ENCODE results near the gene GABBR2.
"Not testable (repeated sequence)": the region's sequence is repeated elsewhere in the genome, so short reads cannot be mapped to it uniquely, and the experiment has no call there.

The GABBR2 gene

DNA sequence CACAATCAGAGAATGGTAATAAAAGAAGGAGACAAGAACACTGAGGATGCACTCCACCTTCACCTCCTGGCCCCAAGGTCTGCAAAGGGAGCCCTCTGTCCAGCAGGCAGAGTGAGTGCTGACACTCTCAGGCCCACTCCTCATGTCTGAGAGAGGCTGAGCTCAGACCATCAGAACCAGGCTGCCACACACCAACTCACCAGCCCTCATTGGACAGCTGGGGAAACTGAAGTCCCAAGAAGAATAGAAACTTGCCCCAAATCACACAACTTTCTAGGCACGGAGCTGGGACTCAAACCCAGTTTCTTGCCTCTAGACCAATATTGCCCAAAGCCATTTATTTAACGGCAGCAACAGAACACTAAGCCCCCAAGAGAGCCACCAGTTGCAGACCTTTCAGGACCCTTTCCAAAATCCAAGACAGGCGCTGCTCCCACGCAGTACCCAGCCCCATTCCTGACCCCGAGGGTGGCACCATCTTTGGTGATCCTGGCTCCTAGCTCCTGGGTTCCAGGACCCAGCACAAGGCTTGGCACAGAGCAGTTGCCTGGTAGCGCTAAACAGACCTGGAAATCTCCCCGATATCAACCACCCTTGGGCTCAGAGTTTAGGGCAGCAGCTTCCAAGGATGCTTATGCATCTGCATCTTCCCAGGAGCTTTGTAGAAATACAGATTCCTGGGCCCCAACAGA lies 192.4 kb downstream of the GABBR2 start:
- DNase-seq (ENCODE audit: low spot score) = no peak

DNA sequence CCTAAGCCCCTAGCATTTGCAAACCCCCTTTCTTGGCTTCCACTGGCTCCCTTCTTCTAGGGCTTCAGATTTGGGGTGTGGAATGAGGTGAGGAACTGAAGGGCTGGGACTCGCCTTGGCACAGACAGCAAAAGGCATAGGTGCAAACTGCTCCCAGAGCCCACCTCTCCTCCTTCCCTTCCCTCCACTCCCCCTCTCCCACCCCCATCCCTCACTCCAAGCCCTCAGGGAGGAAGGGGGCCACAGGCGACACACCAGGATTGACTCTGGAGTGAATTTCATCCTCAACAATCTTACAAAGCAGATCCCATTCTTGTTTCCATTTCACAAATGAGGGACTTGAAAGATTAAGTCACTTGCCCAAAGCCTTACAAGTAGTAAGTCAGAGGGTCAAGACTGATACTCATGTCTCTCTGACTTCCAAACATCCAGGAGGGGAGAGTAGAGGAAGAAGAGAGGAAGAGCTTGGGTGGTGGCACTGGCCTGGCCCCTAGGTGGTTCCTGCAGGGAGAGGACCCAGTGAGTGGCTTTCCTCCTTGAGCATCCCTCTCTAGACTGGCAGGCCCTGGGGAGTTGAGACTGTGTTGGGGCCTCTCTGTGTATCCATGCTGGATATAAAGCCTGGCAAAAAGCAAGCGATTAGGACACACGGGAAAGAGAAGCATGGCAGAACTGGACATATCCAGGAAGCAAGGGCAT lies 193.1 kb downstream of the GABBR2 start:
- no peak for DNase-seq (ENCODE audit: low spot score)

DNA sequence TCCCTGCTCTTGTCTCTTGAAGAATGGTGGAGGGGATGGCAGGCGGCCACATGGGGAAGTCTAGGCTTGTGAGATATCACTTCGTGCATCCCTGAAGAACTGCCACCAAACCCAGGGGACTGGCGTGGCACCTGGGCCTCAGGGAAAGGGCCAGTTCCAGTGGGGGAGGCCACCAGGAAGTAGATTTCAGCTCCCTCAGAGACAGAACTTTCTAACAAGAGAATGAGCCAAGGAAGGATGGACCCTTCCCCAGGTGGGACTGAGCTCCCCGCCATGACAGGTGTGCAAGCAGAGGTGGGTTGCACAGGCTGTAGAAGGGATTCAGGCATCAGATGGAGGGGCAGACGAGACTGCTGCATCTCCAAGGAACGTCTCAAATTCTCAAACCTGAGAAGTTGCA lies 193.9 kb downstream of the GABBR2 start:
- no peak for DNase-seq (ENCODE audit: low spot score)

DNA sequence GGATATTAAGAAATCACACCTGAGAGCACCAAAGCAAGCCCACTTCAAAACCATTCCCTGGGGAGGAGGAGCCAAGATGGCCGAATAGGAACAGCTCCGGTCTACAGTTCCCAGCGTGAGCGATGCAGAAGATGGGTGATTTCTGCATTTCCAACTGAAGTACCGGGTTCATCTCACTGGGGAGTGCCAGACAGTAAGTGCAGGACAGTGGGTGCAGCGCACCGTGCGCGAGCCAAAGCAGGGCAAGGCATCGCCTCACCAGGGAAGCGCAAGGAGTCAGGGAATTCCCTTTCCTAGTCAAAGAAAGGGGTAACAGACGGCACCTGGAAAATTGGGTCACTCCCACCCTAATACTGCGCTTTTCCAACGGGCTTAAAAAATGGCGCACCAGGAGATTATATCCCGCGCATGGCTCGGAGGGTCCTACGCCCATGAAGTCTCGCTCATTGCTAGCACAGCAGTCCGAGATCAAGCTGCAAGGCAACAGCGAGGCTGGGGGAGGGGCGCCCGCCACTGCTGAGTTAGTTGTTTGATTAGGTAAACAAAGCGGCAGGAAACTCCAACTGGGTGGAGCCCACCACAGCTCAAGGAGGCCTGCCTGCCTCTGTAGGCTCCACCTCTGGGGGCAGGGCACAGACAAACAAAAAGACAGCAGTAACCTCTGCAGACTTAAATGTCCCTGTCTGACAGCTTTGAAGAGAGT lies 200.4 kb downstream of the GABBR2 start:
- DNase-seq (ENCODE audit: low spot score) = not testable (repeated sequence)

DNA sequence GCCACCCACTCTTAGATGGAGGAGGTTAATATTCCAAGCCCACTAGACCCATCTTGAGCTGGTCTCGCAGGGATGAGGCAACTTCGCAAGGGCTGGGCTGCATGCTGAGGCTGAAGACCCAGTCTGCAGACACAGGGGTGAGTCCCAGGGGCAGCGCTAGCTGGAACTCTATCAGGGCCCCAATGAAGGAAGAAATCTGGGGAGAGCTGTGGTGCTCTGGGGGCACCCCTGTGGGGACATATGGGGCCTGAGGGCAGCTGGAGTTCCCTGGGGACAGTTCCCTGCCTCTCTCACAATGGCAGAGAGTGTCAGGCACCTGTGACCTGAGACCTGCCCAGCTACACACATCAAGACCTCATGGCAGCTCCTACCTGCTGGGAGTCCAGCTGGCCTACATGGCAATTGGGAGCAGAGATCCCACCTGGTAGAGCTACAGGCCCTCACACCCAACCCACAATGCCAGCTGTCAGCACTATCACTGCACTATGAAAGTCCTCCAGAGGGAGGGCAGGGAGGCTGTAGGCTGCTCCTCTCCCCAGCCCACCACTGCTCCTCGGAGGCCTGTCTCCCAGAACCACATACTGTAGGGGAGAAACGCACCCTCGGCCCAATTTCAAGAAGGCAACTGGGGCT lies 202.2 kb downstream of the GABBR2 start:
- DNase-seq (ENCODE audit: low spot score) = no peak

DNA sequence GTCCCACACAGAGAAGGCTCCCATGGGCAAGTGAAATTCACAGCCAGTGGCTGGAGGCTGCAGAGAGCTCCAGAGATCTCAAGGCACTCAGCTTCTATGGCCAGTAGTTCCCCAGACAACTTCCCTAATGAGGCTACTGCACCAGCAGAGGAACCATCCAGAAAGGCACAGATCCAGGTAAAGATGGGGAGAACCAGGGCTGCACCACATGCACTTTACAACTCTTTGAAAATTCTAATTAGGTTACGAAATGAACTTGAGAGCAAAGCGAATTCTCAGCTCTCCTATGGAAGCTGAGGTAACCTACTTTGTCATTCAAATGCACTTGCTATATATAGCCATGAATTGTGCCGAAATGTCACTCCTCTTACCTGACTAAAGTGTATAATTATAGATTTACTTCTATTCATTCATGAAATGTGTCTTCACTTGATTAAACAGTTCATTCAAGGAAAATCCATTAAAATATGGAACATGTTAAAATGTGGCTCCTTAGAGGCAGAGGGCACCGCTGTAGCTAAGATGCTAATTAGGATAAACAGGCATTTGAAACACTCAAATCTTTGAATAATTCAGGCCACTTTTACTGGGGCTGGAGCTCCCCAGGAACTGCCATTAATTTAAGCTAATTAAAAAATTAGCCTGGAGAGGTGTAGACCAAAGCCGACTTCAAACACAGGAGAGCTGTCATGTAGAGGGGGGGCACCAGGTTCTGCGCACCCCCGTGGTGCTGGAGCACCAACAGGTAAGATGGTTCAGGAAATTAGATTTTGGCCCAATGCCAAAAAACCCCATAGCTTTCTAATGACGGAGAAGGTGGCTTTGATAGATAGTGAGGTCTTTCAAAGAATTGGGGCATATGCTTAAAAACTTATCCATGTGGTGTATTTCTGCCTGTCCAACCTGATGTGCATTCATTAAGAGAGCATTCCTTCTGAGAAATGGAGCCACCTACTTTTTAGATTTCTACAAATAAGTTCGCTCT lies 204.1 kb downstream of the GABBR2 start:
- no peak for DNase-seq (ENCODE audit: low spot score)

DNA sequence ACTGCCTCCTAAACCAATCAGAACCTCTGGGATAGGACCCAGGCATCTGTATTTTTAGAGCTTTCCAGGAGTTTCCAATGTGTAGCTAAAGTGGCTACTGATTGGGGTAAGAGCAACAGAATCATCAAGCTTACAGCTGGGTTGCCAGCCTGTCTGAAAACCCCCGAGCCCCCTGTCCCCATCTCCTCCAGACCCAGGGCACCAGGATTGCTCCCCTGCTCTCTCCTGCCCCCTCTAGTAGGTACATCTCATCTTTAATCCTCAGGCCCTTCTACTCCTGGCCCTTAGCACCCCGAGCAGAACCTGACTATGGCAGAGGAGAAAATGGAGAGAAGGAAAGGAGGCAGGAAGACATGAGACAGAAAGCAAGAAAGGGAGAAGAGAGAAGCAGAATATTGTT lies 204.9 kb downstream of the GABBR2 start:
- no peak for DNase-seq (ENCODE audit: low spot score)

DNA sequence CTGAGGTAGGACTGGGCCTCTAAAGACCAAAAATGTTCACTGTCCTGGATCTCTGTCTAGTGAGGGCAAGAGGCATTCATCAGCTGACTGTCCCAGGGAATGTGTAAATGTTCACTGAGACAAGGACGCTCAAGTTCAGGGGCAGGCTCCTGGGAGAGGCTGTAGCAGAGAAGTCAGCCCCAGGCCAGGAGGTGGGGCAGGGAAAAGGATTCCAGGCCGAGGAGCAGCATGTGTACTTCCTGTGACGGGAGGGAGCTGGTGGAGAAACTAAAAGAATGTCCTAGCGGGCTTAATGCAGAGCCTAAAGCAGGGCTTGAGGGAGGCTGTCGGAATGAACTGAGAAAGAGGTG lies 205.8 kb downstream of the GABBR2 start:
- peak; percentile 64 for DNase-seq (ENCODE audit: low spot score)

DNA sequence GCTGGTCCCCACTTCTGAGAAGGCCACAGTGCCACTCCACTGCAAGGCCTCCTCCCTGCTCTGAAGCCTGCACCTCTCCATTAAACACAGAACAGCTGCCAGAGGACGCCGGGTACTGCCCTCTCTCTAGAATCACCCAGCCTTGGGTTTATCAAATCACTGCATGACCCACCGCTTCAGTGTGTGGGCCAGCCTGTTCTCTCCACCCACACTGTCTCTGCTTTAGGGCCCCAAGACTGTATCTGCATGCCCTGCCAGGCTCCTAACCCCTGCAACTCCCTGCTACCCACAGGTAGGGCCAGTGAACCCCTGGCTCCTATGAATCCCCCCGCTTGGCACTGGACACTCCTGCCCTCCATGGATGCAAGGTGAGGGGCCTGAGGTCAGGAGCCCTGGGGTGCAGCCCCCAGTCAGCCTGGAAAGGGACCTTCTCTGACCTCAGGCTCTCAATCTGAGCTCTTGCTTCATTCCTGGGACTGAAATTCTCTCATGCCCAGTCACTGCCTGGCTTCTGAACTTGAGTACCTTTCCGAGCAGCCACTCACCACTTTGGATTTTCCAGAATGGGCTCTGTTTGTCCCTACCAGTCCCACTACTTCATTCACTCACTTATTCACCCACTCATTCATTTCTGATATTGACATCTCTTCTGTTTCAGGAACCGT lies 206.3 kb downstream of the GABBR2 start:
- DNase-seq (ENCODE audit: low spot score) = peak; percentile 69

DNA sequence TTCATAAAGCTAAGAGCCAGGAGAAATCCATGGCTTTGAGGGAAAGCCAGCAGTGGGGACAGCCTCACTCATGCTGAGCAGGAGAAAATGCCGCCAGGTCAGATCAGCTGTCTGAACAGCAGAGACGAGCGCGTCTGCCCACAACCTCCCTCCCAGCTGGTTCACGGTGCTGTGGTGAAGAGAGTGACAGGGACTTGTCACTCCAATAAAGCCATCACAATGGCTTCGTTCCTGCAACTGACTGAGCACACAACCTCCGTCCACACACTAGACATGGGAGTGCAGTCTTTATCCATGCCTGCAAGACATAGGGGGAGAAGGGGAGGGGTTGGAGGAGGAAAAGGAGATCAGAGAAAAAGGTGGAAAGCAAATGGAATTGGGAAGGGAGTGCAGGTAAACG lies 206.9 kb downstream of the GABBR2 start:
- no peak for DNase-seq (ENCODE audit: low spot score)

DNA sequence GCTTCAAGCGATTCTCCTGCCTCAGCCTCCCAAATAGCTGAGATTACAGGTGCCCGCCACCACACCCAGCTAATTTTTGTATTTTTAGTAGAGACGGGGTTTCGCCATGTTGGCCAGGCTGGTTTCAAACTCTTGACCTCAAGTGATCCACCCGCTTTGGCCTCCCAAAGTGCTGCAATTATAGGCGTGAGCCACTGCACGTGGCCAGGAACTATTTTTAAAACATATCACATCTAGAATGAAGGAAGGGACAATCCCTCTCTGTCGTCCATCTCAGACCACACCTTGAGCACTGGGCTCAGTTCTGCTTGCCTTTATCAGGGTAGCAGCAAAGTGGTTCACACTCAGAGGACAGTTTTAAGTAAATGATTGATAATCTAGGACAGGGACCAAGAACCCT lies 207.5 kb downstream of the GABBR2 start:
- DNase-seq (ENCODE audit: low spot score) = not testable (repeated sequence)

DNA sequence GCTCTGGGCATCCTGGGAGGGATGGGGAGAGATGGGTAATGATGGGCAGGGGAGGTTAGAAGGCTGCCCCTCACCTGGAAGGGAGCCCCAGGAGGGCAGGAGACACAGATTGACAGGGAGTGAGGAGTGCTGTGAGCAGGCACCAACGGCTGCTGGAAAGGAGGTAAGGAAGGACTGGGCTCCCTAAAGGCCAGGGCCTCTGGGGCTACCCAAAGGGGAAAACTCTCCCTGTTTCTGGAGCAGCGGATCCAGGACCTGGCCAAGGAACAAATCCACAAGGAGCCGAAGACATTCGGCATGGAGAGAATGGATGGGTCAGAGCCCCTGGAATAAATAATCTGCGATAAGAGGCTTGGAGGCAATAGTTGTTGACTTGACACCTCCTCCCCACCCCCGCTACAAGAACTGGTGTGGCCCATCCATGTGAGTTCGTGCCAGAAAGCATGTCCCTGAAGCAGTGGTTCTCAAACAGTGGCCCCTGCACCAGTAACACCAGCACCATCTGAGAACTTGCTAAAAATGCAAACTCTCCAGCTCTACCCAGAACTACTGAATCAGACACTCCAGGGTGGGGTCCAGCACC lies 208.3 kb downstream of the GABBR2 start:
- DNase-seq (ENCODE audit: low spot score) = no peak

DNA sequence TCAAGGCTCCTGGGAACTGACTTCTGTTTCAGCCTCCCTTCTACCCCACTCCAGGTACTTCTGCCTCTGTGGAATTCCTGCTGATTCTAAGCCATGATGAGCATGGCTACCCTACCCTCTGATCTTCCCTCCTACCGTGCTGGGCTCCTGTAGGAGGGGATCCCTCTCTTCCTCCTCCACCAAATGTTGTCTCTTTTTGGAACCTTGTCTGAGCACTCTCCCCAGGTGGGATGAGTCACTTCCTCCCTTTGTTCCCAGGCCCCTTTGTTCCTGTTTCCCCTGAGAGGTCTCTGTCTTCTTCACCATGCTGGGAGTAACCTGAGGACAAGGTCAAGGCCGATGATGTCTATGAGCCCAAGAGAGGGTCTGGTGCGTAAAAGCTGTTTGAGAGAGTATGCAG lies 213.2 kb downstream of the GABBR2 start:
- no peak for DNase-seq (ENCODE audit: low spot score)

DNA sequence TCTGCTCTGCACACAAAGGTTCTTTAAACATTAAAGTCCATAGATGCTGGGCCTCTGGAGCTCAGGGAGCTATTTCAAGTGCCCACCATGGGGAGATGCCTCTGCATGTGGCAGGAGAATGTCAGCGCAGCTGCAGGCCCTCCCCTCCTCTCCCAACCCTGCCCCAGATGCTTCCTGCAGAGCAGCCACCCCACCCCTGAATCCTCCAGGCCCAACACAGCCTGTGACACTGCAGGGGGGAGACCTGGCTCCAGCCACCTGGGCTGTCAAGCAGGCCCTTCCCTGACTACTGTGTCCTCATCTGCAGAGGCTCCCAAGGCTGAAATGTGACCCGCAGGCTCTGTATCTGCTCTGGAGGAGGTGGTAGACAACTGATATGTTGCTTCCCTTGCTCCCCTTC lies 213.9 kb downstream of the GABBR2 start:
- DNase-seq (ENCODE audit: low spot score) = no peak

DNA sequence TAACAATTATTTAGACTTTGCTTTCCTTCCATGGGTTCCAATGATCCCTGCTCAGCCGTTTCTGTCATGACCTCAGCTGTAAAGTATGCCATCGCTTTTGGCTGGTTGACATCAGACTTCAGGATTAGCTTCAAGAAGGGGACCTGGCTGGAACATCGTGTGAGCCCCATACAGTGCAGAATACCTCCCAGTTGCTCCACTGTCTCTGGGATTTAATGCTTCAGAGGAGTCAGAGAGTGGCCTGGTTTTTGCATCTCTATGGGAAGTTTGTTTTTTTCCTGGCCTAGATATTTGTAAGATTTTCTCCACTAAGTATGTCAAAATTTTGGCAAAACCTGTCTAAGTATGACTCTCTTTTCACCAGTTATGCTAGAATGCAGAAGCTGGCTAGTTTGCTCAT lies 216.9 kb downstream of the GABBR2 start:
- peak; percentile 43 for DNase-seq (ENCODE audit: low spot score)

DNA sequence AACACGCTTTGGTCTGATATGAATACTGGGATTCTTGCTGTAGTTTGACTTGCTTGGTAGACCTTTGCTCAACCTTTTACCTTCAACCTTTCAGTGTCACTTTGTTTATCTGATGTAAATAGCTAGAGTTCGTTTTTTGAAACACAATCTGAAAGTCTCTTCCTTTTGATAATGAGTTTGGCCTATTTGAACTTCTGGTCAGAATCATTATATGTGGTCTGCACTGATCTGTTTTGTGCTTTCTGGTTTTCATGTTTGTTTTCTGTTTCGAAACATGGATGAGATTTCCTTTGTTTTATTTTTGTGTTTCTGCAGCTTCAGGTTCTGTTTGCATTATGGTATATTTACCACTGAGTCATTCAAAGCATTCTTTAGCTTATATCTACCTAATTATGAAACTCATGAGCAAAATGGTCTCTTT lies 217.5 kb downstream of the GABBR2 start:
- no peak for DNase-seq (ENCODE audit: low spot score)

DNA sequence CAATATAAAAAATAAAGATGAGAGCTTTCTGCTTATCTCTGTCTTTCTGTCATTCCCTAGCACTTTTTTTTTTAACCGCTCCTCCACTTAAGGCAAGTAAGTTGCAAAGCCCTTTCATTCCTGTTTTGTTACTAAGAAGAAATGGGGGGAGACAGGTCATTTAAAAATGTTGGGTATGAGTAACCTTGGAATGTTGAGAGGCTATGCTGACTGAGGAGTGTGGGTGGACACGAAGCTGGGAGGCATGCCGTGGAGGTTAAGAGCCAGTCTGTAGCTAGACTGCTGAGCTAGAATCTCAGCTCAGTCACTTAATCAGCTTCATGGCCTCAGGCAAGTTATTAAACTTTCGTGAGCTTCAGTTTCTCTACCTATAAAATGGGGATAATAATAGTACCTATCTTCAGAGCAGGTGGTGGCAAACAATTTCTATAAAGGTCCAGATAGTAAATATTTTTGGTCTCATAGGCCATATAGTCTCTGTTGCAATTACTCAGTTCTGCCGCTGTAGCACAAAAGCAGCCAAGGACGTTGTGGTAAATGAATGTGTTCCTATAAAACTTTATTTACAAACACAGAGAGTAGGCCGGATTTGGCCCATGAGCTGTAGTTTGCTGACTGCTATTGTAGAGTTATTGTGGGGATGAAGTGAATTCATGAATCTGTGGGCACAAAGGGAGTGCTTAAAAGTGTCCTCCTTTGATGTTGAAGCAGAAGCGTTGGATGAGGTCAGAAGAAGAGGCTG lies 220.0 kb downstream of the GABBR2 start:
- peak; percentile 89 for DNase-seq (ENCODE audit: low spot score)

DNA sequence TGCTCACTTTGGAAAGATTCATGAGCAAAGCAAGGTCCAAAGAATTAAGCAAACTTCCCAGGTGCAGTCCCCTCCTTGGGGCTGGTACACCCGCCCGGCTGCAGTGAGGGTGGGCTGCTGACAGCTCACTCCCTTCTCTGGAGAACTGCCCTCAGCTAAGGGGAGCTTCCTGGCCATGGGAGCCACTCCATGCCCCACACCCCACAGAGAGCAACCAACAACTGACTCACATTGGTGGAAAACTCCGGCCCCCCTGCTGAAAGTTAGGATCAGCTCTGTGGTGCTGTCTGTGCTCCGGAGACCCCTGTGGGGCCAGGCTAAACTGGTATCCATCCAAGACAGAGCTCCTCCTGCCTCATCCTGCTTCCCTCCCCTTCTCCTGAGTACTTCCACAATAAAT lies 223.0 kb downstream of the GABBR2 start:
- DNase-seq (ENCODE audit: low spot score) = no peak

DNA sequence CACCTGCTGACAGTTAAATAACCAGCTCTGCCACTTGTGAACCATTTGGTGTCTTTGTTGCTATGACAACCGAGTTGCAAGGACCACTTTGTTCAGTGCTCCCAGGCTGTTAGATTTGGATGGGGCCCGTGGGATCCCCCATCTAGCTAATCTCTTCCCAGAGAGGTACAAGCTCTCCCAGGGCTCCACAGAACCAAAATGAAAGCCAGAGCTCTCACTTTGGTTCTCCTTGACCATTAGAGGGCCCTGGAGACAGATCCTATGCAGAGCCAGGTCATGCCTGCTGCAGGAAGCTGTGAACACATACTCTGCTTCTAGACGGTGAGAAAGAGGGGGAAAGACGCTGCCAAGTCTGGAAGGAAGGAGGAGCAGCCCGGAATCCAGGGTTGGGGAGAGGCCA lies 224.6 kb downstream of the GABBR2 start:
- DNase-seq (ENCODE audit: low spot score) = peak; percentile 39

DNA sequence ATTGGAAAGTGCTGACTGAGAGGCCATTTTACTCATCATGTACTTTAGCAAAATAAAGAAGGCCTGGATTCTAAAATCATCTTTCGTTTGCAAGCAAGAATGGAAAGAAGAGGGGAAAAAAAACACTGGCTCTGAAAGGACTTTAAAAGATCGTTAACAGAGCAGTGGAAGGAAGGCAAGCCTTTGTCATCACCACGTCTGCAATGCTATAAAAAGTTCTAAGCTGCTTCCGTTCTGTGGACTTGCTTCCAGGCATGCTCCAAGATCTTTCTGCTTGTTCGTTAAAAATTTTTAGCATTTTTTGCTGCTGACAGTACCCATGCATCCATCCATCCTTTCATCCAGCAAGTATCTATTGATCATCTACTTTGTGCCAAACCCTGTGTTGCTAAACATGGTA lies 226.5 kb downstream of the GABBR2 start:
- DNase-seq (ENCODE audit: low spot score) = no peak
